HT1080 (cell line): ENCODE data around the gene LSM12. TPM values are rescaled to one million over a fixed set of nuclear protein-coding genes. Genes with fewer than 3 reads are reported as not detected.
"Not testable (repeated sequence)": the region's sequence is repeated elsewhere in the genome, so short reads cannot be mapped to it uniquely, and the experiment has no call there.

Experiments
- DNase-seq: peaks from one replicate; pipeline ENCODE4 v3.0.0-alpha.2; 2015; ENCODE audit warnings: low read depth
- total RNA-seq: library from RNA; depleted of rRNA; stranded (reverse); fragments of >200 nt; shearing (Covaris generic); gene quantifications from 2 replicates; pipeline ENCODE4 v1.2.3, GENCODE V29; 2014

Gene LSM12
- total RNA-seq, 1 experiment from 2014 or later: 92.3 TPM

DNA sequence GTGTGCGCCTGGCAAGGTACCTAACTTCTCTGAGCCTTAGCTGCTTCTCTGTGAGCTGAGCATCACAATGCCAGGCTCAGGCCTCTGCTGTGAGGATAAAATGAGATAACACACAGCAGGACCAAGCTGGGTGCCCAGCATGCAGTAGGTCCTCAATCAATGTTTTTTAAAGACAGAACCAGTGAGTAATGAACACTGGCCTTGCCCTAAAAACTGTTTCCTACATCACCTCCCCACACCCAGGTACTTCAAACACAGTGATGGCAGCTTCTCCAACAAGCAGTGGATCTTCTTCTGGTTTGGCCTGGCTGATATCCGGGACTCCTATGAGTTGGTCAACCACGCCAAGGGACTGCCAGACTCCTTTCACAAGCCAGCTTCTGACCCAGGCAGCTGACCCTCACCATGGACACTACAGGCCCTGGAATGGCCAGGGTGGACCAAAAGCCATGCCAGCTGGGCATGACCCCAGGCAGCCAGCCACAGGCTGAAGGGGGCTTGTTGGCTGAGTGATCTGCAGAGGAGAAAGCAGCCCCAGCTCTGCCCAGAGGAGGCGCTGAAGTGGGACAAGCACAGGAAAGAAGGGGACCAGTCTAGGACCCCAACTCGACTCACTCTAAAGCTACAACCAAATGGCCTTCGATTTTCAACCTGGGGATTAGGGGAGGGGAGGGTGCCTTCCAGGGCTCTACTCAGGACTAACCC lies 58.1 kb downstream of the LSM12 start:
- no peak for DNase-seq

DNA sequence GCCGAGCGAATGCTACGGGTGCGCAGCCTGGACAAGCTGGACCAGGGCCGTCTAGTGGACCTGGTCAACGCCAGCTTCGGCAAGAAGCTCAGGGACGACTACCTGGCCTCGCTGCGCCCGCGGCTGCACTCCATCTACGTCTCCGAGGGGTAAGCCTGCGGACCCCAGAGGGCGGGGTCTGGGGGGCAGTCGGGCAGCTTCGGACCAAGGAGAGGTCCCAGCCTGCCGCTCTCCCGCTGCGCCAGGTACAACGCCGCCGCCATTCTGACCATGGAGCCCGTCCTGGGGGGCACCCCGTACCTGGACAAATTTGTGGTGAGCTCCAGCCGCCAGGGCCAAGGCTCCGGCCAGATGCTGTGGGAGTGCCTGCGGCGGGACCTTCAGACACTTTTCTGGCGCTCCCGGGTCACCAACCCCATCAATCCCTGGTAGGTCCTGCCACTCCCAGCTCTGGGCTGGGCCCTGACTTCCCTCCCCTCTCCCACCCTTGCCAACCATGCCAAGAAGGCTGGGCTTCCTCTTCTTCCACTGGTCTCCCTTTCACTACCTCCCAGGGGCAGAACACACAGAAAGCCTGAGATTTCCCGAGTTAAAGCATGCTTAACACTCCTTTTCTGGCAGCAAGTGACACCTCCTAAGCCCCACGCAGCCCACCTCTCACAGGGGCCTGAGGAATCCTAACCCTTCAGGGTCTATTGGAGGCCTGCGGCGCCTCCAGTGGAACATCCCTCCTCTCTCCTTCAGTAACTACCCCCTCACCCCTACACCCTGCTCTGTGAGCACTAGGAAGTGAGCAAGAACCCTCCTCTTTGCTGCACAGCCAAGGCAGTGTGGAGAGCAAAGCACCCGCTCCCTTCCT lies 58.9 kb downstream of the LSM12 start:
- peak; percentile 48 for DNase-seq

DNA sequence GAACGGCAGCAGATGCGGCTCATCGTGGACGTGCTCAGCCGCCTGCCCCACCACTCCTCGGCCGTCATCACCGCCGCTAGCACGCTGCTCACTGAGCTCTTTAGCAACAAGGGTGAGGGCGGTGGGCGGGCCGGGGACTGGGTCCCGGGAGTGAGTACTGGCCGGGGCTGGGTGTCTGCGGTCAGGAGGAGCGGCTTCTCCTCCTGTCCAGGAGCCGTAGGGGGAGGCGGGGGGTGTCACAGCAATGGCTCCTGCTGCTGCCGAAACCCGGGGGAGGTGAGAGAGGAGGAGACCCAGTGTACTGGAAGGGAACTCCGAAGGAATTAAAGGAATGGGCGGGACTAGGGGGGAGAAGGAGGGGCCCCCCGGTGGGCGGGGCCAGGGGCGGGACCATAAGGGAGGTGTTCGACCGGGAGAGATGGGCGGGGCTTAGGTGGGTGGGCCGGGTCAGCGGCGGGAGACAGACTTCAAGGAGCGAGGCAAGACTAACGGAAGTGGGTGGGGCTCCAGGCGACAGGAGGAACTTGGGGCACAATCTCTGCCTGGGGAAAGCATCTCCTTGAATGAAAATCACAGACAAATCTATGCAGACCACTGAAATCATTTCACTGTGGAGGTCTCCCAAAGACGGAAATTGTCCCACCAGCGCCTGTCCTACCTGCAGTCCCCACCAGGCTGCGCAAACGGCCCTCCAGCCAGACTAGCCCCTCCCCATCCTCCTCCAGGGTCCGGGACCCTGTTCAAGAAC lies 59.7 kb downstream of the LSM12 start:
- DNase-seq: peak; percentile 87

DNA sequence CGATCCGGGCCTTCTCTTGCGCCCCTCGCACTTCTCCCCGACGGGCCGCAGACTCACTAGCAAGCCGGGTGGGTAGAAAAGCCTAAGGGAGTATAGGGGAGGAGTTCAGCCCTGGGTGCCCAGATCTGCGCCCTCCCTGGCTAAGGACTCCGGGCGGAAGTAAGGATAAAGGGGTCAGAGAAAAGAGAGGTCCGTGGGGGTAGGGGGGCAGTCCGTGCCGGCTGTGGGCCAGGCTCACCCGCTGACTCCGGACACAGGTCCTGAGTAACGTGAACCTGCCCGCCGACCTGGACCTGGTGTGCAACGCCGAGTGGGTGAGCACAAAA lies 60.2 kb downstream of the LSM12 start:
- no peak for DNase-seq

DNA sequence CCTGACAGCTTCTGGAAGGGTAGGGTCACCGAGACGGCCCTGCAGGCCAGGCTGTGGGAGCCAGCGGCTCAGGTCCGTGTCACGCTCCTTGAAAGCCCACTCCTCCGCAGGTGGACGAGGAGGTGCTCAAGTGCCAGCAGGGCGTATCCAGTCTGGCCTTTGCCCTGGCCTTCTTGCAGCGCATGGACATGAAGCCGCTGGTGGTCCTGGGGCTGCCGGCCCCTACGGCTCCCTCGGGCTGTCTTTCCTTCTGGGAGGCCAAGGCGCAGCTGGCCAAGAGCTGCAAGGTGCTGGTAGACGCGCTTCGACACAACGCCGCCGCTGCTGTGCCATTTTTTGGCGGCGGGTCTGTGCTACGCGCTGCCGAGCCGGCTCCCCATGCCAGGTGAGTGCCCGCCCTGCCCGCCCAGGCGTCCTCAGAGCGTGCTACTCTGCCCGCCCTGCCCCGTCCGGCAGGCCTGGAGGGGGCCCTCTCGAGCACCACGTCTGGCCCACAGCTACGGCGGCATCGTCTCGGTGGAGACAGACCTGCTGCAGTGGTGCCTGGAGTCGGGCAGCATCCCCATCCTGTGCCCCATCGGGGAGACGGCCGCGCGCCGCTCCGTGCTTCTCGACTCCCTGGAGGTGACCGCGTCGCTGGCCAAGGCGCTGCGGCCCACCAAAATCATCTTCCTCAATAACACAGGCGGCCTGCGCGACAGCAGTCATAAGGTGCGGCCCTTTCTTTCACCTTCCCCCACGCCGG lies 60.8 kb downstream of the LSM12 start:
- no peak for DNase-seq

DNA sequence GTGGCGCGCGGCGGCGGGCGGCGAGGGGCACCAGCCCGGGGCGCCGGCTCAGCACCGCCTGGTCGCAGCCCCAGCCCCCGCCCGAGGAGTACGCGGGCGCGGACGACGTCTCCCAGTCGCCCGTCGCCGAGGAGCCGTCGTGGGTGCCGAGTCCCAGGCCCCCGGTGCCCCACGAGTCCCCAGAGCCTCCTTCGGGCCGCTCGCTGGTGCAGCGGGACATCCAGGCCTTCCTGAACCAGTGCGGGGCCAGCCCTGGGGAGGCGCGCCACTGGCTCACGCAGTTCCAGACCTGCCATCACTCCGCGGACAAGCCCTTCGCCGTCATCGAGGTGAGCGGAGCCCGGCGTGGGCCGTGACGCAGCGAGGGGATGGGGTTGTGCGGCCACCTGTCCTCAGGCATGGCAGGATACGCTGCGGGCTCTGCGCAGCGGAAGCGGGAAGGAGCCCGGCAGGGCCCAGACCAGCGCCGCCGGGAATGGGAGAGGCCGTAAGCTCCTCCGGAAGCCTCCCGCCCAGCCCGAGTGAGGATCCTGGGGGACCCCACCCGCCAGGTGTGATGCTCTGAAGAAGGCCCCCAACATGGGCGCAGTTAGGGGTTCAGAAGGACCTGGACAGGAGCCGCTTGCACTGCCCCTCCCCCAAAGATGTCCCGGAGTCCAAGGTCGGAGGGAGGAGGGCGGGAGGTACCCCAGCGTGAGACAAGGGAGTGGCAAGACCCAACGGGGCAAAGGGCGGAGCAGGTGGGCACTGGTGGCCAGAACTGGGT lies 61.5 kb downstream of the LSM12 start:
- no peak for DNase-seq

DNA sequence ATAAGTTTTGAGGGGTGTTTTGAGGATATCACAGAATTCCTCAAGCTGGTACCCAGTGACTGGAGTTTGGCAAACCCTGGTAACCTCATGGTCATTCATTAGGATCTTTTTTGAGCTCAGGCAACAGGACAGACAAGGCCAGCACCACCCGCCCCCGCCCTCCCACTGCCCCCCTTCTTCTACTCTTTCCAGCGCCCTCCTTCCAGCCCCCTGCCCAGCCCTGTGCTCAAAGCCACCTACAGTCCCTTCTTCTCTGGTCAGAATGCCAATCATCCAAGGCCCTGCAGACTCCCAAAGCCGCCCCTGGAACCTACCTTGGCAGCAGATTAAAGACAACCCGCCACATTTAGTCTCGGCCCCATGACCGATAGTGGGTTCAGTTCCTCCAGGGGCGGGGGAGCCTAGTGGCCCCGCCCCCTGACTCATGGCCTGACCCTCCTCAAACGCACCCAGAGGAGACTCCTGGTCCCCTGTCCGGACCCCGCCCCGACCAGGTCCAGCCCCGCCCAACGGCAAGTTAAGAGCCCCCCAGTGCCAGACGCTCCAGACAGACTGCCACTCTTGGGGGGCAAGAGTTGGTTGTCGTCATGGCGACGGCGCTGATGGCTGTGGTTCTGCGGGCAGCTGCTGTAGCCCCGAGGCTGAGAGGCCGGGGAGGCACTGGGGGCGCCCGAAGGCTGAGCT lies 62.3 kb downstream of the LSM12 start, which contains the start of gene NAGS:
TSS of gene NAGS (plus strand) at position 546 of the 684 bp plus-strand sequence. CDS start at position 588, 42 bp downstream.
- DNase-seq: no peak

DNA sequence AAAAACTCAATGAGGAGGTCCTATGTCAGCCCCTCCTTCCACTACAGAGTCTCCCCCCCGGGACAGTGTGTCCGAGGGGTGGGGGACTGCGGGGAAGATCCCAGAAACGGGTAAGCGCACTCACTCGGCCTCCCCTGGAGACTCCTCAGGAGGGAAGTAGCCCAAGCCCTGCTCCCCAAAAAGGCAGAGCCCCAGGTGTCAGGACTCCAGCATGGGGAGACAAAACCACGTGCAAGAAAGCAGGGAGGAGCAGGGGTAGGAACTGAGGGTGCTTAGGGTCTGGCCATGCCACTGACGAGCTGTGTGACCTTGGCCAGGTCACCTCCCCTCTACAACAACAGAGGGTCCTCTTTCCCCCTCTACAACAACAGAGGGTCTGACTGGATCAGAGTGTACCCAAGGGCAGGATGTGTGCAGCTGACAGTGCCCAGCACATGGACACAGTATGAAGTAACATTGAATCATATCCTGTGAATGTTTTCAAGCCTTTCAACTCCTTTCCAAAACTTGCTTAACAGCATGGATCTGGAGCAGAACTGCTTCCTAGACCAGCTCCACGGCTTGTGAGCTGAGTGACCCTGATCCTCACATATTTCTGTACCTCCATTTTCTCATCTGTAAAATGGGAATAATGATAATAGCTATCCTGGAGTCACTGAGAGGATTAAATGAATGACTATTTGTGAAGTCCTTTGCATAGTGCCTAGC lies 64.2 kb downstream of the LSM12 start:
- DNase-seq: peak; percentile 92

DNA sequence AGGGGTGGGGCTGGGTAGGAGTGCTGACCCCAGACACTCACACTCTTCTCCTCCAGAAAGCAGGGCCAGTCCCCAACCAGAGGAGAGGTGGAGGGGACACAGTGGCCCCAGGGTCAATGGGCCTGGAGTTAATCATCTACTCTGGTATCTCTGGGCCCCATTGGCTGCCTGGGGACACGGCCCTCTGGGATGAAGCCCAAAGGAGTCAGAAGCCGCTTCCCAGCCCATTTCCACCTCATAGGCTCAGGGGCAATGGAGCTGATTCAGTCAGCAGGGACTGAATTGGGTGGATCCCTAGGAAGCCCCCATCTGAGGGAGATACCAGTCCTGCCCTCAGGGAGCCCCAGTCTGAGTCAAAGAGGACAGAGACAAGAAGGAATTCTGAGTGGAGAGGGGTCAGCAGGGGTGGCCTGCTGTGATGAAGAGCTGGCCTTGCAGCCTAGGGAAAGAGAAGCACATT lies 65.0 kb downstream of the LSM12 start:
- DNase-seq: no peak

DNA sequence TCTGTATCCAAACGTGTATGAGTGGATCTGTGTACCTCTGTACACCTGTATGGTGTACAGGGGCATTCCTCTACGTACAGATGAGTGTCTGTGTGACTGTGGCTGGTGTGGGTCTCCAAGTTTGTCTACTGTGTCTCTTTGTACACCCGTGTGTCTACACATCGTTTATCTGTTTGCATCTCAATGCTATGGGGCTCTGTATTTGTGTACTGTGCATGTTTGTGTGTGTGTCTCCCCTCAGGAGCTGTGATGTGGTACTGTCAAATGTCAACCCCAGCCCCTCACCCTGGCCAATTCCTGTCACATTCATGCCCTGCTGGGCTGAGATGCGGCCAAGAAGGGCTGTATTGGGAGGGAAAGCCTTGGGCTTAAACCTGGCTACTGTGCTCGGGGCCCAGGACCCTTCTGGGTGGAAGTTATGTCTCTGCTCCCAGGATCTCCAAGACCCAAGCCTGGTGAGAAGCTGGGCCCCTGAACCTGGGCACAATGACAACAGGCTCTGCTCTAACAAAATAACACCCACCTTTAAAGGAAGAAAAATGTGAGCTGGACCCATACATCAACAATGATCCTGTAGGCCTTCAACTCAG lies 65.5 kb downstream of the LSM12 start:
- no peak for DNase-seq

DNA sequence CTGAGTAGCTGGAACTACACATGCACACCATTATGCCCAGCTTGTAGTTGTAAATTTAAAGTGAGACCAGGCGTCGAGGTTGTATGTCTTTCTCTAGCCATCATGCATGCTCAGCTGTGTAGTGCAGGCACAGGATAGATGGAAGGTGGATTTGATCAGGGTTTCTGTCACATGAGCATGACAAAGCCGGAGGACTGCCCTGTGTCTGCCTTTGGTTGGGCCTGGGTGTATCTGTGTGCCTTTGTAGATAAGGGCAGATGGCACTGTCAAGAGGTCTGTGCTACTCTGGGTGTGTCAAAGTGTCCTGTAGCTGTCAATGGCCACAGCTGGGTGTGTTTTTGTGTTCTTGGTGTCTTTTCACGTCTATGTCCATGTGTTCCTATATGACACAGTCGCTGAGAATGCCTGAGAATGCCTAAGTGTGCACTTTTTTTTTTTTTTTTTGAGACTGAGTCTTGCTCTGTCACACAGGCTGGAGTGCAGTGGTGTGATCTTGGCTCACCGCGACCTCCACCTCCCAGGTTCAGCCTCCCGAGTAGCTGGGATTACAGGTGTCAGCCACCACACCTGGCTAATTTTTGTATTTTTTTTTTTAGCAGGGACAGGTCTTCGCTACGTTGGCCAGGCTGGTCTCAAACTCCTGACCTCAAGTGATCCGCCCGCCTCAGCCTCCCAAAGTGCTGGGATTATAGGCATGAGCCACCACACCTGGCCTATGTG lies 66.2 kb downstream of the LSM12 start:
- no peak for DNase-seq

DNA sequence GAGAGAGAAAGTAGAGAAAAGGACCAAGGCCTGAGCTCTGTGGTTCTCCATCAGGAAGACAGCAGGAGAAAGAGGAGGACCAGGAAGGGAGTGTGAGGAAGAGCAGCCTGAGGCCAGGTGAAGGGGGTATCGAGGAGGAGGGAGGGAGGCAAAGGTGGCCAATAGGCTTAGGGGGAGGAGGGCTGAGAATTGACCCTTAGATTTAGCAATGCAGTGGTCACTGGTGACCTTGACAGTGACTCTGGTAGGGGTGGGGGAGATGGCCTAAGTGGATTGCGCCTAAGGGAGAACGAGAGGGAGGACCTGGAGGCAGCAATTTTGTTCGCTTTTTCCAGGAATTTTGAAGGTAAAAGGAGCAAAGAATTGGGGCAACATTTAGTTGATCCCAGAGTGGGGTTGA lies 67.4 kb downstream of the LSM12 start:
- no peak for DNase-seq

DNA sequence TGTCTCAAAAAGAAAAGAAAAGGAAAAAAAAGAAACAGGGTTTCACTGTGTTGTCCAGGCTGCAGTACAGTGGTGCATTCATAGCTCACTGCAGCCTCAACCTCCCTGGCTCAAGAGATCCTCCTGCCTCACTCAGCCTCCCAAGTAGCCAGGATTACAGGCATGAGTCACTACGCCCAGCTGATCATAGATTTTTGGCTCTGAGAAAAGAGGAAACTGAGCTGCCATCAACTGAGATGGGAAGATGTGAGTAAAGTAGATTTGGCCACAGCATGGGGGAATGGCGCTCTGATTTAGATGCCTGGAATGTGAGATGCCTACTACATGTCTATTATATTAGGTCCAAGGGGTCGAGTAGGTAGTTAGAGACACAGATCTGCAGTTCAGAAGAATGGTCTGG lies 67.9 kb downstream of the LSM12 start:
- peak; percentile 81 for DNase-seq

DNA sequence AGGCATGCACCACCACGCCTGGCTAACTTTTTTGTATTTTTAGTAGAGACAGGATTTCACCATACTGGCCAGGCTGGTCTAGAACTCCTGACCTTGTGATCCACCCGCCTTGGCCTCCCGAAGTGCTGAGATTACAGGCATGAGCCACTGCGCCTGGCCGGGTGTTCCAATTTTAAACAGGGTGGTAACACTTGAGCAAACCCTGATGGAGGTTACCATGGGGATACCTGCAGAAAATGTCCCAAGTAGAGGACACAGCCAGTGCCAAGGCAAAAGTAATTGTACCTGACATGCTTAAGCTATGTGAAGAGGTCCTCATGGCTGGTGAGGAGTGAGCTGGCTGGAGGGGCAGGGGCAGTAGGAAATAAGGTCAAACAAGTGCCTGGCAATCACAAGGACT lies 69.3 kb downstream of the LSM12 start:
- DNase-seq: not testable (repeated sequence)

DNA sequence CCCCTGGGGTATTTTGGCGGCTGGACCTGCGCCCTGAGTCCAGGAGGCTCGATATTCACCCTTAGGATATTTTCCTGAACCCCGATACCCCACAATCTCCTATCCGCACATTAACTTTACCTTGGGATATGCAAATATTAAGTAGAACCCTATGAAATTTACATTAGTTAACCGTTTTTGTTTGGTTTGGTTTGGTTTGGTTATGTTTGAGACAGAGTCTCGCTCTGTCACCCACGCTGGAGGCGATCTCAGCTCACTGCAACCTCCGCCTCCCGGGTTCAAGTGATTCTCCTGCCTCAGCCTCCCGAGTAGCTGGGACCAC lies 71.4 kb downstream of the LSM12 start:
- no peak for DNase-seq

DNA sequence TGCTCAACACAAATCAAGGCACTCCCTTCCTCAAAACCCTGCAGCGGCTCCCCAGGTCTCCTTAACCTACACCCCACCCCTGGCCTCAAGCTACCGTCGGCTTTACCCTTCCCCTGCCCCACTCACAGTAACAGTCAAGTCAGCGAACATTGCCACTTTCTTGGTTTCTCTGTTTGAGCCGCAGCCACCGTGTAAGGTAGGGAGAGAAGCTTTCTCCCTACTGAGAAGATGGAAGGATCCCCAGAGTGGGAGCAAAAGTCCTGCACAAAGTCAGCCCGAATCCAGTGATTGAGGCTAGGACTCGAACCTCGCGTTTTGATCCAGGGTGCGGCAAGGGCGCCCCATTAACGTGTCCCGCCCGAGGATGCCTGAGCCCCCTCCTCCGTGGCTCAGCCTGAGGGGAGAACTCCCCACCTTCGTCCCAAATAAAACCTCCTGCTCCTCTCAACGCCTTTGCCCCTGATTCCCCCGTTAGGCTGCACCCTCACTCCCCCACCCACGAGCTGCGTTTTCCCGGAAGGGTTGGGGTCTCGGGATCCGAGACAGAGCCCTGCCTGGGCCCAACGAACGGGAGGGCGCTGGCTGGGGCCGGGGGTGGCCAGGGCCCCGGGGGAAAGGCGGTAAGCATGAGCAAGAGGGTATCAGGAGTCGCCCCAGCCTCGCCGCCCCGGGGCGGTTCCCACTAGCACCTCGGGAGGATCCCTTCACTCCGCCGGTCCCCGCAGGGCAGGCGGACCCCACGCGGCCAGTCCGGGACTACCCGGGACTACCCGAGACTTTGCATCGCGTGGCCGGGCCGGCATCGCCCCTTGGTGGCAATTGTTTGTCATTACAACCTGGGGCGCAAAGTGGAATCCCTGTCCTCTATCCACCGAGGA lies 72.0 kb downstream of the LSM12 start:
- peak; percentile 56 for DNase-seq

DNA sequence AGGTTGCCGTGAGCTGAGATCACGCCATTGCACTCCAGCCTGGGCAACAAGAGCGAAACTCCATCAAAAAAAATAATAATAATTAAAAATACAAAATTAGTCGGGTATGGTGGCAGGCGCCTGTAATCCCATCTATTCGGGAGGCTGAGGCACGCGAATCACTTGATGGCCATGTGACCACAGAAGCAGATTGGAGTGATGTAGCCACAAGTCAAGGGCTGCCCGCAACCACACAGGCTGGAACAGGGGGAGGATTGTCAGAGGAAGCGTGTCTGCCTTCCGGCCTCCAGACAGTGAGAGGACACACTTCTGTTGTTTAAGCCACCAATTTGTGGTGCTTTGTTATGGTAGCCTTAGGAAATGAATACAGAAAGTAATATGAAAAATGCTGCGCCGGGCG lies 73.8 kb downstream of the LSM12 start:
- no peak for DNase-seq
